ENCODE data around the gene SLC43A2. TPM values are rescaled to one million over a fixed set of nuclear protein-coding genes. Genes with fewer than 3 reads are reported as not detected.

Gene SLC43A2
- total and polyA plus RNA-seq, 2 donors (not counting 3 experiments of a cell fraction or from before 2014, with no cell fraction given) = 41.7 to 52.0 TPM

DNA sequence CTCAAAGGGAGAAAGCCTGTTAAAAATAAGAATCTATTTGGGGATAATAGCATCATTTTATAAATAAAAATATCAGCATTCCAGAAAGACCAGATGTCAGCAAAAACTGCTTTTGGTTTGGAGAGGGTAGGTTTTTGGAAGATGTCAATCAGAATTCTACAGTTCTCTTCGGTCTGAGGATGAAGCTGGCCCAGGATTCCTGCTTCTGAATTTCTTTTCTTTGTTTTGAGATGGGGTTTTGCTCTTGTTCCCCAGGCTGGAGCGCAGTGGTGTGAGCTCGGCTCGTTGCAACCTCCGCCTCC lies 35.1 kb downstream of the SLC43A2 start:
- BruUV-seq (replicated peaks) = no TSS peak

More for the DNA sequence above, 35.1 kb downstream of the SLC43A2 start:
- DNase-seq (ENCODE audit: low read depth, low spot score) (no peak), FAIRE-seq (no peak)
- Histone ChIP-seq H2AFZ (ENCODE audit: low read depth, low read length) (no peak overlapping the region), H3K9me3 (replicated peaks; ENCODE audit: control insufficient read depth, insufficient read depth, low read length) (no peaks in the 10 kb centered on the region), H3K4me2 (ENCODE audit: insufficient read depth, low read length) (no peak overlapping the region), H3K9me1 (replicated peaks; ENCODE audit: control insufficient read depth, extremely low read depth, insufficient read depth, low read length) (no peaks in the 10 kb centered on the region), H3K36me3 (ENCODE audit: control insufficient read depth in 2 of 2, extremely low read depth in 1 of 2, insufficient read depth in 2 of 2, low read length in 2 of 2) (peaks cover 2 to 3% of the 10 kb centered on the region in 2 experiments), H4K20me1 (replicated peaks; ENCODE audit: control insufficient read depth, extremely low read depth, insufficient read depth, low read length) (no peaks in the 10 kb centered on the region), H3K27ac (ENCODE audit: insufficient read depth, low read depth, low read length) (no peak overlapping the region), H3K27me3 (ENCODE audit: control insufficient read depth in 2 of 2, insufficient read depth in 2 of 2, low read length in 2 of 2) (no peaks in the 10 kb centered on the region), H3K79me2 (ENCODE audit: control insufficient read depth, insufficient read depth, low read length) (no peaks in the 10 kb centered on the region), H3K4me3 (replicated peaks in 1 of 3; ENCODE audit: insufficient read depth in 1 of 3, low read depth in 1 of 3, low read length in 3 of 3) (no peak overlapping the region), H3K4me1 (ENCODE audit: control insufficient read depth, extremely low read depth, insufficient read depth, low read length) (peaks cover 18% of the 10 kb centered on the region), H3K9ac (replicated peaks; ENCODE audit: extremely low read depth, insufficient read depth, low read length) (no peak overlapping the region)
- intact Hi-C loops (cut with micrococcal nuclease) (no loop called here), dilution Hi-C loops (cut with MboI; ENCODE audit: extremely low pct_ligation_motif_present, low sequenced_read_pairs) (no loop called here)
- TF ChIP-seq JUN (IDR thresholded peaks at IDR 0.05; ENCODE audit: borderline replicate concordance, insufficient read depth, insufficient read length, low read depth) (no peak), GATA2 (IDR thresholded peaks at IDR 0.05; ENCODE audit: insufficient read depth, insufficient read length, low read depth, low read length) (no peak), FOS (IDR thresholded peaks at IDR 0.05; ENCODE audit: borderline replicate concordance, insufficient read depth, low read length) (no peak), EZH2 (IDR thresholded peaks at IDR 0.05; ENCODE audit: borderline replicate concordance, low read depth, low read length, severe bottlenecking) (no peak), MYC (IDR thresholded peaks at IDR 0.05; ENCODE audit: low read depth, low read length) (no peak), POLR2A (IDR thresholded peaks at IDR 0.05; ENCODE audit: low read depth, low read length) (no peak), POLR2AphosphoS5 (IDR thresholded peaks at IDR 0.05; ENCODE audit: insufficient read depth, low read depth, low read length) (no peak)
- TF ChIP-seq, protein P1, sequence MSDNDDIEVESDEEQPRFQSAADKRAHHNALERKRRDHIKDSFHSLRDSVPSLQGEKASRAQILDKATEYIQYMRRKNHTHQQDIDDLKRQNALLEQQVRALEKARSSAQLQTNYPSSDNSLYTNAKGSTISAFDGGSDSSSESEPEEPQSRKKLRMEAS (IDR thresholded peaks at IDR 0.05; ENCODE audit: insufficient read depth, insufficient read length) = no peak
- TF ChIP-seq, protein P2, sequence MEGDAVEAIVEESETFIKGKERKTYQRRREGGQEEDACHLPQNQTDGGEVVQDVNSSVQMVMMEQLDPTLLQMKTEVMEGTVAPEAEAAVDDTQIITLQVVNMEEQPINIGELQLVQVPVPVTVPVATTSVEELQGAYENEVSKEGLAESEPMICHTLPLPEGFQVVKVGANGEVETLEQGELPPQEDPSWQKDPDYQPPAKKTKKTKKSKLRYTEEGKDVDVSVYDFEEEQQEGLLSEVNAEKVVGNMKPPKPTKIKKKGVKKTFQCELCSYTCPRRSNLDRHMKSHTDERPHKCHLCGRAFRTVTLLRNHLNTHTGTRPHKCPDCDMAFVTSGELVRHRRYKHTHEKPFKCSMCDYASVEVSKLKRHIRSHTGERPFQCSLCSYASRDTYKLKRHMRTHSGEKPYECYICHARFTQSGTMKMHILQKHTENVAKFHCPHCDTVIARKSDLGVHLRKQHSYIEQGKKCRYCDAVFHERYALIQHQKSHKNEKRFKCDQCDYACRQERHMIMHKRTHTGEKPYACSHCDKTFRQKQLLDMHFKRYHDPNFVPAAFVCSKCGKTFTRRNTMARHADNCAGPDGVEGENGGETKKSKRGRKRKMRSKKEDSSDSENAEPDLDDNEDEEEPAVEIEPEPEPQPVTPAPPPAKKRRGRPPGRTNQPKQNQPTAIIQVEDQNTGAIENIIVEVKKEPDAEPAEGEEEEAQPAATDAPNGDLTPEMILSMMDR (IDR thresholded peaks at IDR 0.05; ENCODE audit: extremely low read depth in 1 of 2, insufficient read depth in 1 of 2, low read depth in 1 of 2, low read length in 2 of 2) = no peak
- POLR2A ChIA-PET = no interaction called here
- CTCF ChIA-PET = no interaction called here

Data from endothelial cell of umbilical vein (primary cell).